Esophagus squamous epithelium (tissue), 4 donors: ENCODE data around the gene CACNA2D2. TPM values are rescaled to one million over a fixed set of nuclear protein-coding genes. Genes with fewer than 3 reads are reported as not detected.

Experiments used
- small RNA-seq, 4 donors: library from RNA; depleted of rRNA; stranded (forward); fragments of <200 nt; gene quantifications; one replicate each; pipeline ENCODE3, GENCODE V24; 2016
- total RNA-seq, 4 donors: library from RNA; depleted of rRNA; stranded (reverse); fragments of >200 nt; gene quantifications; one replicate each; pipeline ENCODE4 v1.1.0, GENCODE V29; 2016

Gene CACNA2D2
- total RNA-seq, 4 donors from 2014 or later, result 0.18 to 0.57 (median 0.35) TPM; not detected in 1

Small RNA genes within 50 kb of the gene (small RNA-seq; reads per million reads assigned to genes)
- gene RNA5SP131, result 0 to 0.41 (median 0.24) reads per million in 4 donors

Other genes starting within 250 kb of the CACNA2D2 start
- 1 to 10 TPM in 3 of 4 donors, under 1 TPM in 1; 0.70 to 8.2 (median 2.4) TPM for gene SEMA3B, start 234.5 kb downstream of the CACNA2D2 start, total RNA-seq
- gene LSMEM2, start 224.5 kb downstream of the CACNA2D2 start, total RNA-seq, result not detected
- gene IFRD2, start 211.2 kb downstream of the CACNA2D2 start, total RNA-seq, result 100 to 1,000 TPM in 1 of 4 donors, 10 to 100 TPM in 3; 49.0 to 100 (median 72.9) TPM
- gene HYAL3, start 204.2 kb downstream of the CACNA2D2 start, total RNA-seq, result 1 to 10 TPM; 5.3 to 7.9 (median 5.8) TPM
- gene NAA80, start 204.2 kb downstream of the CACNA2D2 start, total RNA-seq, result 10 to 100 TPM in 1 of 4 donors, 1 to 10 TPM in 3; 6.0 to 16.2 (median 7.7) TPM
- 1 to 10 TPM; 1.8 to 8.9 (median 4.8) TPM for gene HYAL1, start 200.1 kb downstream of the CACNA2D2 start, total RNA-seq
- 10 to 100 TPM; 36.7 to 68.9 (median 51.5) TPM for gene HYAL2, start 180.9 kb downstream of the CACNA2D2 start, total RNA-seq
- 10 to 100 TPM; 16.0 to 42.9 (median 27.4) TPM for gene TUSC2, start 175.4 kb downstream of the CACNA2D2 start, total RNA-seq
- 10 to 100 TPM; 11.9 to 31.7 (median 24.9) TPM for gene RASSF1, start 162.8 kb downstream of the CACNA2D2 start, total RNA-seq
- 1 to 10 TPM in 1 of 4 donors, not detected in 3; 1.1 TPM for gene ZMYND10, start 157.9 kb downstream of the CACNA2D2 start, total RNA-seq
- gene NPRL2, start 152.9 kb downstream of the CACNA2D2 start, total RNA-seq, result 10 to 100 TPM; 10.4 to 21.2 (median 16.1) TPM
- 10 to 100 TPM; 18.1 to 21.9 (median 20.5) TPM for gene CYB561D2, start 152.8 kb downstream of the CACNA2D2 start, total RNA-seq
- 10 to 100 TPM; 24.2 to 41.6 (median 30.6) TPM for gene TMEM115, start 144.1 kb downstream of the CACNA2D2 start, total RNA-seq
- gene C3orf18, start 64.1 kb upstream of the CACNA2D2 start, total RNA-seq, result 1 to 10 TPM in 2 of 4 donors, under 1 TPM in 2; 0.15 to 3.2 (median 1.2) TPM
- 10 to 100 TPM in 1 of 4 donors, 1 to 10 TPM in 3; 4.4 to 11.8 (median 4.9) TPM for gene HEMK1, start 65.9 kb upstream of the CACNA2D2 start, total RNA-seq
- gene CISH, start 108.1 kb upstream of the CACNA2D2 start, total RNA-seq, result 10 to 100 TPM in 1 of 4 donors, 1 to 10 TPM in 3; 3.1 to 11.1 (median 6.8) TPM
- gene MAPKAPK3, start 113.5 kb upstream of the CACNA2D2 start, total RNA-seq, result 10 to 100 TPM; 46.5 to 65.6 (median 52.3) TPM
- 1 to 10 TPM in 3 of 4 donors, under 1 TPM in 1; 0.92 to 1.7 (median 1.4) TPM for gene DOCK3, start 171.3 kb upstream of the CACNA2D2 start, total RNA-seq